T-helper 17 cell (primary cell): ENCODE results near the gene GTPBP3. TPM values are rescaled to one million over a fixed set of nuclear protein-coding genes. Genes with fewer than 3 reads are reported as not detected.
A peak's percentile ranks its signal among the peaks of the same experiment; 100 is the strongest.

Experiments used
- ATAC-seq: fragments of 150-1000 bp; cut with Tn5 transposase; 2 replicates; pipeline ENCODE4 v1.10.0; 2021; ENCODE audit warnings: mild to moderate bottlenecking, moderate library complexity
- DNase-seq, 3 donors: peaks; one replicate each; pipeline versions ENCODE4 v3.0.0 to v3.0.0-alpha.2; 2020 to 2021
- H3K9me3 ChIP-seq: one replicate; pipeline ENCODE4 v1.7.0; 2013; ENCODE audit warnings: low read length, mild to moderate bottlenecking; ENCODE audit not compliant: control insufficient read depth, poor library complexity, severe bottlenecking
- H3K27ac Mint-ChIP-seq: one replicate; pipeline ENCODE4 v1.8.0; 2022; ENCODE audit warnings: mild to moderate bottlenecking, moderate library complexity, mixed read lengths
- H3K27me3 Mint-ChIP-seq: one replicate; pipeline ENCODE4 v1.8.0; 2022; ENCODE audit warnings: mixed read lengths
- H3K36me3 Mint-ChIP-seq: one replicate; pipeline ENCODE4 v1.8.0; 2022; ENCODE audit warnings: low read depth, mixed read lengths
- H3K4me1 Mint-ChIP-seq: one replicate; pipeline ENCODE4 v1.8.0; 2022; ENCODE audit warnings: mild to moderate bottlenecking, mixed read lengths
- H3K4me3 Mint-ChIP-seq: one replicate; pipeline ENCODE4 v1.8.0; 2022; ENCODE audit warnings: mild to moderate bottlenecking, moderate library complexity, mixed read lengths
- total RNA-seq, 4 donors: library from RNA in 2 of 4; stranded (reverse) in 2 of 4; gene quantifications; one replicate each; pipeline ENCODE4 v1.2.3 and lab custom pipeline; 2022 to 2026

The GTPBP3 gene
- total RNA-seq, 2 donors from 2014 or later = 27.5 to 33.3 TPM

- DNase-seq = no peak
- Mint-ChIP-seq H3K36me3 (no peaks in the 10 kb centered on the region), H3K4me1 (peaks cover 24% of the 10 kb centered on the region), H3K27ac (peak overlapping the region; percentile 71), H3K27me3 (no peaks in the 10 kb centered on the region), H3K4me3 (peak overlapping the region; percentile 87)
- no peak for ATAC-seq
- H3K9me3 ChIP-seq = no peaks in the 10 kb centered on the region
Measured at GRCh38 chr19:17303940-17304267, 33.4 kb upstream of the GTPBP3 start.

- Mint-ChIP-seq H3K27ac (peak overlapping the region; percentile 88), H3K4me1 (peaks cover 30% of the 10 kb centered on the region), H3K4me3 (peak overlapping the region; percentile 21), H3K36me3 (no peaks in the 10 kb centered on the region), H3K27me3 (no peaks in the 10 kb centered on the region)
- no peaks in the 10 kb centered on the region for H3K9me3 ChIP-seq
- DNase-seq (no peak), ATAC-seq (no peak)
Measured at GRCh38 chr19:17304386-17305215, 32.8 kb upstream of the GTPBP3 start.

- Mint-ChIP-seq H3K36me3 (no peaks in the 10 kb centered on the region), H3K4me3 (peak overlapping the region; percentile 85), H3K4me1 (peaks cover 33% of the 10 kb centered on the region), H3K27ac (peak overlapping the region; percentile 88), H3K27me3 (no peaks in the 10 kb centered on the region)
- DNase-seq (no peak), ATAC-seq (no peak)
- no peaks in the 10 kb centered on the region for H3K9me3 ChIP-seq
Measured at GRCh38 chr19:17305216-17305516, 32.2 kb upstream of the GTPBP3 start.

GRCh38 chr19:17305517-17306284 is 31.7 kb upstream of the GTPBP3 start, which contains the start of gene MRPL34:
TSS of gene MRPL34 (plus strand) at chr19:17305872. CDS start at chr19:17305893, 21 bp downstream.
- Mint-ChIP-seq H3K36me3 (no peaks in the 10 kb centered on the region), H3K27me3 (no peaks in the 10 kb centered on the region), H3K4me3 (peak within 1 kb of the TSS; percentile 85), H3K27ac (peak within 1 kb of the TSS; percentile 88), H3K4me1 (peaks cover 36% of the 10 kb centered on the region)
- peak; percentile 63 for ATAC-seq
- peak; percentile 84 to 91 (median 87) for DNase-seq
- H3K9me3 ChIP-seq = no peaks in the 10 kb centered on the region

- Mint-ChIP-seq H3K27me3 (no peaks in the 10 kb centered on the region), H3K4me1 (peaks cover 38% of the 10 kb centered on the region), H3K4me3 (peak overlapping the region; percentile 85), H3K27ac (peak overlapping the region; percentile 88), H3K36me3 (no peaks in the 10 kb centered on the region)
- ATAC-seq (no peak), DNase-seq (no peak)
- H3K9me3 ChIP-seq = no peaks in the 10 kb centered on the region
Measured at GRCh38 chr19:17306285-17306714, 31.1 kb upstream of the GTPBP3 start.

- H3K4me1 Mint-ChIP-seq = peaks cover 38% of the 10 kb centered on the region
- H3K4me3 Mint-ChIP-seq = peak overlapping the region; percentile 79
- DNase-seq (no peak), ATAC-seq (no peak)
- no peak overlapping the region for H3K27ac Mint-ChIP-seq
- H3K27me3 Mint-ChIP-seq = no peaks in the 10 kb centered on the region
- H3K36me3 Mint-ChIP-seq = no peaks in the 10 kb centered on the region
- H3K9me3 ChIP-seq = no peaks in the 10 kb centered on the region
Measured at GRCh38 chr19:17307876-17308377, 29.4 kb upstream of the GTPBP3 start.

GRCh38 chr19:17309198-17309964 is 28.0 kb upstream of the GTPBP3 start, which contains the start of gene DDA1:
TSS of gene DDA1 (plus strand) at chr19:17309563. CDS start at chr19:17309655, 92 bp downstream.
- no peaks in the 10 kb centered on the region for H3K9me3 ChIP-seq
- no peaks in the 10 kb centered on the region for H3K27me3 Mint-ChIP-seq
- DNase-seq (peak; percentile 94 to 98 (median 95)), ATAC-seq (peak; percentile 87)
- peak within 1 kb of the TSS; percentile 91 for H3K27ac Mint-ChIP-seq
- H3K4me1 Mint-ChIP-seq = peaks cover 33% of the 10 kb centered on the region
- H3K36me3 Mint-ChIP-seq = no peaks in the 10 kb centered on the region
- H3K4me3 Mint-ChIP-seq = peak within 1 kb of the TSS; percentile 97

- peak overlapping the region; percentile 97 for H3K4me3 Mint-ChIP-seq
- peaks cover 29% of the 10 kb centered on the region for H3K4me1 Mint-ChIP-seq
- H3K36me3 Mint-ChIP-seq = no peaks in the 10 kb centered on the region
- no peaks in the 10 kb centered on the region for H3K9me3 ChIP-seq
- peak overlapping the region; percentile 91 for H3K27ac Mint-ChIP-seq
- no peaks in the 10 kb centered on the region for H3K27me3 Mint-ChIP-seq
- ATAC-seq (no peak), DNase-seq (no peak)
Measured at GRCh38 chr19:17309965-17310461, 27.3 kb upstream of the GTPBP3 start.

GRCh38 chr19:17311455-17312188 is 25.7 kb upstream of the GTPBP3 start:
- Mint-ChIP-seq H3K4me1 (peaks cover 27% of the 10 kb centered on the region), H3K4me3 (peak overlapping the region; percentile 39), H3K27me3 (no peaks in the 10 kb centered on the region), H3K36me3 (no peaks in the 10 kb centered on the region), H3K27ac (no peak overlapping the region)
- no peaks in the 10 kb centered on the region for H3K9me3 ChIP-seq
- ATAC-seq (no peak), DNase-seq (no peak)

GRCh38 chr19:17312189-17313113 is 24.9 kb upstream of the GTPBP3 start:
- peaks cover 27% of the 10 kb centered on the region for H3K4me1 Mint-ChIP-seq
- DNase-seq (no peak), ATAC-seq (no peak)
- H3K4me3 Mint-ChIP-seq = no peak overlapping the region
- no peak overlapping the region for H3K27ac Mint-ChIP-seq
- H3K9me3 ChIP-seq = no peaks in the 10 kb centered on the region
- H3K36me3 Mint-ChIP-seq = no peaks in the 10 kb centered on the region
- no peaks in the 10 kb centered on the region for H3K27me3 Mint-ChIP-seq

- no peaks in the 10 kb centered on the region for H3K9me3 ChIP-seq
- ATAC-seq = no peak
- DNase-seq = no peak
- Mint-ChIP-seq H3K4me1 (peaks cover 21% of the 10 kb centered on the region), H3K4me3 (no peak overlapping the region), H3K36me3 (no peaks in the 10 kb centered on the region), H3K27ac (no peak overlapping the region), H3K27me3 (no peaks in the 10 kb centered on the region)
Measured at GRCh38 chr19:17314007-17314593, 23.3 kb upstream of the GTPBP3 start.
